ENCODE data around the gene SOHLH2.

SOHLH2 gene

DNA sequence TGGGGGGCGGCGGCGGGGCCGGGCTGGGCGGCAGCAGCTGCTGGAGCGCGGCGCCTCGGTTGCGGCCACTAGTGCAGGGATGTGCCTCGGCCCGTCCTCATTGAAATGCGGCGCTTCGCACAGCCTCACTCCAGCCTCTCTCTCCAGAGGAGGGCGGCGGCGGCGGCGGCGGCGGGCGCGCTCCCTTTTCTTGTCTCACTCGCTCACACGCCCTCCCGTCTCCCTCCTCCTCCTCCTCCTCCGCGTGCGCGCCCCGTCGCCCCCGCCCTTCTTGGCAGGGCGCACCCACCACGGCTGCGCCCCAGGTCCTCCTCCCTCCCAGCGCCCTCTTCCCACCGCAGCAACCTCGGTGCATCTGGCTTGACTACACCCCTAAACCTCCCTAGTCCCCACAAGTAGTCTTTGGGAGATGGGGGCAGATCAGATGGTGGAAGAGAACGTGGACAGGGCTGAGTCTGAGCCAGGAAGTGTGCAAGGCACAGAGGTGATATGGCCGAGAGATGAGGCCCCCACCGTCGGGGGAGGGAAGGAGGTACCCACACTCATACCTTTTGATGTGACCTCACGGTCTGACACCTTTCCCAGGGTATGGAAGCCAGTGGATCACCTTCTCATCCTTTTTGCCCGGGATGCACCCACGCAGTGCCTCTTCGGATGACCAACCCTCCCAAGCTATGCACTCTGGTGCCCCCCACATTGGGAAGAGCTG is 83.0 kb downstream of the SOHLH2 start, which contains the start of gene DCLK1:
DCLK1 (minus strand) TSS at position 161 of the 709 bp plus-strand sequence.
- peak; percentile 56 for DNase-seq

DNA sequence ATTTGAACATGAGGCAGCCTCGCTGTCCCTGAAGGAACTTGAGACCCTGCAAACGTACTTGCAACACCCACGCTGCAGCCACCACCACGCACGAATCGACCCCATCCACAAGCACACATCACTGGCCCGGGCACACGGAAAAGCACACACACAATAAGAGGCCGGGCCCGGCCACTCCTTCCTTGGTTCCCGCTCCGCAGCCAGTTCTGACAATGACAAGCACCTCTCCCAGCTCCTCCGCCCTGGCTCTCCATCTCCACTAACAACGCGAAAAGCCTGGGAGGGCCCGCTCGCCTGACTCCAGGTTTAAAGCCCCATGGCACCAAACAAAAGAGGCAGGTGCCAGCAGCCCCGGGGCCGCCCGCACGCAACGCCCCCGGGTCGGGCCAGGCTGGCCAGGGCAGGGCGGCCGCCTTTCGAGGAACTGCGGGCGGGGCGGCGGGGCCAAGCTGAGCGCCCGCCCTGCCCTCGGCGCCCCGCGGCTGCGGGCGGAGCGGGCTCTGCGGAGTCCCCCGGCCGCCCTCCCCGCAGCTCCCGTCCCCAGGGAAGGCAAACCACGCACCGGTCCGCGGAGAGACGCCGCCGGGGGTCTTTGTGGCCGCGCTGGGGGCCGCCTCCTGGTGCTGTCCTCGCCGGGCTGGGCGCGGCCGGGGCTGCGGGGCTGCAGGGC is 83.7 kb downstream of the SOHLH2 start:
- DNase-seq, result peak; percentile 64

DNA sequence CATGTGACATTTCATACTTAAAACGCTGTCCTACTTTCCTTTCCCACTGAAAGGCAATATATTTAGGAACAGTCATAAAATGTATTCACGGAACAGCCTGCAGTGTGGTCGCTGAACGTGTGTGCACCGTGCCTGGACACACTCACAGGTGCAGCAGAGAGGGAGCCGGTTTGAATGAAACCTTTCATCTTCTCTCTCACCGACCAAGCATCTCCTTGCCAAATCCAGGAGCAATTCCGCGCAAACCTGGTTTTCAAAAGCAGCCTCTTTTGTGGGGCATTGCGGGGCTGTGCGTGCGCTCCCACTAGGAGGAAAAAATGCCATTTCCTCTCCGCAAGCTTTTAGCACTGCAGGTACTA is 84.2 kb downstream of the SOHLH2 start:
- no peak for DNase-seq

DNA sequence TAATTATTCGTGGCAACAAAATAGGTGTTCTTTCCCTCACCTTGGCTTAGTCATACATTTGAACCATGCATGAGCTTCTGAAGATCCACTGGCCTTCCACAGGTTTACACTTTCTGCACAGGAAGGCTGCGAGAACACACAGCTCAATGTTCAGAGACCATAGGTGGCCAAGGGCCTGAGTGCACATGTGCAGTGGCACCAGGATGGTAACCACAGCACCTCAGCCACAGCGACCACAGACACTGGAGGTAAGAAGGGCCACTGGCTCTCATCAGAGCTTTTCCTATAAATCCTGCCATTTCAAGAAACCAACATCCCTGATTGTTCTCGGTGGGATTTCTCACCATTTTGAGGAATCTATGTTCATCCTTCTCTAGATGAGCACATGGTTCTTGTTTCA is 84.8 kb downstream of the SOHLH2 start:
- no peak for DNase-seq

DNA sequence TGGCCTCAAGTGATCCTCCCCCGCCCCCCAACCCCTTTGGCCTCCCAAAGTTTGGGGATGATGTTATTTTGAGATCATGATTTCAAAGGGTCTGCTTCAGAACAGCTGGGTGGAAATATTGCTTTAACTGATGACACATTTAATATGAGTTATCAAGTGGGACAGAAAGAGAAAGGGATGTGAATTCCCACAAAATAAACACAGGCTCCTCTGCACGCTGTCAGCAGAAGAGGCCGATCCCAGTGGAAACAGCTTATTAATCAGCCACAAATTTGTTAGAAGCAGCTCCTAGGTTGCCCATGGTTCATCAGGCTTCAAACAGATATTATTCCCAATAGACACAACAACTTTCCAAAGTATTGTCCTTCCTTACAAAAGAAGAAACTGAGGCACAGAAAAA is 87.9 kb downstream of the SOHLH2 start:
- DNase-seq, result no peak

GRCh38 chr13:36125841-36126240 is 88.5 kb downstream of the SOHLH2 start:
- no peak for DNase-seq

- DNase-seq, result no peak
Observed at GRCh38 chr13:36124236-36124822, 90.0 kb downstream of the SOHLH2 start.

Measured in right kidney (tissue), 1 donor.